ENCODE data around the gene ROS1. TPM values are rescaled to one million over a fixed set of nuclear protein-coding genes. Genes with fewer than 3 reads are reported as not detected.

The ROS1 gene
- total RNA-seq, 4 donors from 2014 or later: under 0.01 to 0.06 TPM; not detected in 2

GRCh38 chr6:117417851-117418250 is 7.9 kb downstream of the ROS1 start:
- Histone ChIP-seq H3K36me3 (no peaks in the 10 kb centered on the region), H3K27ac (replicated peaks in 1 of 4) (no peak overlapping the region), H3K27me3 (peaks cover 0 to 5% (median 0%) of the 10 kb centered on the region in 4 donors), H3K4me3 (no peak overlapping the region), H3K4me1 (no peaks in the 10 kb centered on the region), H3K9me3 (no peaks in the 10 kb centered on the region)
- intact Hi-C loops (cut with DNase I): no loop called here
- WGBS: 78% methylated on average over 1 of the region's 1 CpG
- TF ChIP-seq POLR2A (IDR thresholded peaks at IDR 0.05; ENCODE audit: low read depth) (no peak), CTCF (IDR thresholded peaks at IDR 0.05) (no peak)
- DNase-seq (ENCODE audit: extremely low spot score): no peak

GRCh38 chr6:117414770-117415169 is 11.0 kb downstream of the ROS1 start:
- intact Hi-C loops (cut with DNase I): no loop called here
- Histone ChIP-seq H3K27ac (replicated peaks in 1 of 4) (no peak overlapping the region), H3K27me3 (no peaks in the 10 kb centered on the region), H3K4me3 (no peak overlapping the region), H3K4me1 (no peaks in the 10 kb centered on the region), H3K9me3 (no peaks in the 10 kb centered on the region), H3K36me3 (no peaks in the 10 kb centered on the region)
- no peak for DNase-seq (ENCODE audit: extremely low spot score)
- no peak for TF ChIP-seq EP300 (IDR thresholded peaks at IDR 0.05)
- no peak for TF ChIP-seq CTCF (IDR thresholded peaks at IDR 0.05)
- no peak for TF ChIP-seq POLR2A (IDR thresholded peaks at IDR 0.05; ENCODE audit: low read depth)
- no peak for TF ChIP-seq POLR2AphosphoS5 (IDR thresholded peaks at IDR 0.05)

GRCh38 chr6:117411474-117411873 is 14.3 kb downstream of the ROS1 start:
- Histone ChIP-seq H3K27ac (replicated peaks in 1 of 4) (no peak overlapping the region), H3K4me1 (no peaks in the 10 kb centered on the region), H3K36me3 (no peaks in the 10 kb centered on the region), H3K4me3 (no peak overlapping the region), H3K9me3 (no peaks in the 10 kb centered on the region), H3K27me3 (no peaks in the 10 kb centered on the region)
- TF ChIP-seq EP300 (IDR thresholded peaks at IDR 0.05) (no peak), CTCF (IDR thresholded peaks at IDR 0.05) (no peak), POLR2A (IDR thresholded peaks at IDR 0.05; ENCODE audit: low read depth) (no peak), POLR2AphosphoS5 (IDR thresholded peaks at IDR 0.05) (no peak)
- intact Hi-C loops (cut with DNase I): no loop called here
- 72% methylated on average over 3 of the region's 3 CpGs for WGBS
- DNase-seq (ENCODE audit: extremely low spot score): no peak

GRCh38 chr6:117409863-117410262 is 15.9 kb downstream of the ROS1 start:
- Histone ChIP-seq H3K4me1 (no peaks in the 10 kb centered on the region), H3K36me3 (no peaks in the 10 kb centered on the region), H3K4me3 (no peak overlapping the region), H3K9me3 (no peaks in the 10 kb centered on the region), H3K27ac (replicated peaks in 1 of 4) (no peak overlapping the region), H3K27me3 (no peaks in the 10 kb centered on the region)
- no peak for DNase-seq (ENCODE audit: extremely low spot score)
- no peak for TF ChIP-seq EP300 (IDR thresholded peaks at IDR 0.05)
- no peak for TF ChIP-seq POLR2AphosphoS5 (IDR thresholded peaks at IDR 0.05)
- TF ChIP-seq CTCF (IDR thresholded peaks at IDR 0.05): no peak
- TF ChIP-seq POLR2A (IDR thresholded peaks at IDR 0.05; ENCODE audit: low read depth): no peak
- intact Hi-C loops (cut with DNase I): no loop called here
- 69% methylated on average over 3 of the region's 4 CpGs for WGBS

GRCh38 chr6:117409420-117409819 is 16.3 kb downstream of the ROS1 start:
- Histone ChIP-seq H3K4me3 (no peak overlapping the region), H3K27me3 (no peaks in the 10 kb centered on the region), H3K36me3 (no peaks in the 10 kb centered on the region), H3K4me1 (no peaks in the 10 kb centered on the region), H3K9me3 (no peaks in the 10 kb centered on the region), H3K27ac (replicated peaks in 1 of 4) (no peak overlapping the region)
- no peak for DNase-seq (ENCODE audit: extremely low spot score)
- 75% methylated on average over 11 of the region's 11 CpGs for WGBS
- intact Hi-C loops (cut with DNase I): no loop called here
- no peak for TF ChIP-seq CTCF (IDR thresholded peaks at IDR 0.05)
- no peak for TF ChIP-seq POLR2A (IDR thresholded peaks at IDR 0.05; ENCODE audit: low read depth)
- TF ChIP-seq EP300 (IDR thresholded peaks at IDR 0.05): no peak
- no peak for TF ChIP-seq POLR2AphosphoS5 (IDR thresholded peaks at IDR 0.05)
